Loucy (cell line): ENCODE data around the gene KLHL24.

ENCODE experiments used
- EZH2phosphoT487 ChIP-seq: fragments of 200-600 bp; IDR thresholded peaks from 2 replicates; pipeline ENCODE4 v1.6.1; 2018; ENCODE audit warnings: antibody characterized with exemption, mild to moderate bottlenecking, moderate library complexity, borderline replicate concordance
- TF ChIP-seq, protein P1 (sequence below): fragments of 200-600 bp; sonication (generic); conservative IDR thresholded peaks from 2 replicates; pipeline ENCODE4 v1.5.1; 2014; ENCODE audit warnings: mild to moderate bottlenecking, antibody characterized with exemption, low read length

DNA sequence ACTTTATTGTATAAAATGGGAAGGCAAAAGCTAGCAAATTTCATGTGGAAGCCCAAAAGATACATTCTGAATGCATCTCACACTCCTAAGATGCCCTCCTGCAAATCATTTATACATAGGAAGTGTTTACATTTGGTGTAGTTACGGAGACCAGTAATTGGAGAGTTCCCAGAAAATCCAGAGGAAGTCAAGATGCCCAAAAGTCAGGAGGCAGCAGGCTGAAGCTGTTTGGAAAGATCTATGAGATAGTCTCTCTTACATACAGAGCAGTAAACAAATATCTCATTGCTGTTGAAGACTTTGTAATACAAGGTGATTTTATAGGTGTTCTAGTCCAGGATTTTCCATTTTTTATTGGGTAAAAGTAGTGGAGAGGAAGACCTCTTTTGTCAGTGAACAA lies 8.8 kb downstream of the KLHL24 start:
- TF ChIP-seq, protein P1, sequence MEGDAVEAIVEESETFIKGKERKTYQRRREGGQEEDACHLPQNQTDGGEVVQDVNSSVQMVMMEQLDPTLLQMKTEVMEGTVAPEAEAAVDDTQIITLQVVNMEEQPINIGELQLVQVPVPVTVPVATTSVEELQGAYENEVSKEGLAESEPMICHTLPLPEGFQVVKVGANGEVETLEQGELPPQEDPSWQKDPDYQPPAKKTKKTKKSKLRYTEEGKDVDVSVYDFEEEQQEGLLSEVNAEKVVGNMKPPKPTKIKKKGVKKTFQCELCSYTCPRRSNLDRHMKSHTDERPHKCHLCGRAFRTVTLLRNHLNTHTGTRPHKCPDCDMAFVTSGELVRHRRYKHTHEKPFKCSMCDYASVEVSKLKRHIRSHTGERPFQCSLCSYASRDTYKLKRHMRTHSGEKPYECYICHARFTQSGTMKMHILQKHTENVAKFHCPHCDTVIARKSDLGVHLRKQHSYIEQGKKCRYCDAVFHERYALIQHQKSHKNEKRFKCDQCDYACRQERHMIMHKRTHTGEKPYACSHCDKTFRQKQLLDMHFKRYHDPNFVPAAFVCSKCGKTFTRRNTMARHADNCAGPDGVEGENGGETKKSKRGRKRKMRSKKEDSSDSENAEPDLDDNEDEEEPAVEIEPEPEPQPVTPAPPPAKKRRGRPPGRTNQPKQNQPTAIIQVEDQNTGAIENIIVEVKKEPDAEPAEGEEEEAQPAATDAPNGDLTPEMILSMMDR: no peak
- TF ChIP-seq EZH2phosphoT487: no peak
